Measurements from ENCODE around the gene BIN1. TPM values are rescaled to one million over a fixed set of nuclear protein-coding genes. Genes with fewer than 3 reads are reported as not detected.

BIN1 gene
- total RNA-seq (ENCODE audit: low replicate concordance): 49.8 and 126 TPM in 2 replicates

DNA sequence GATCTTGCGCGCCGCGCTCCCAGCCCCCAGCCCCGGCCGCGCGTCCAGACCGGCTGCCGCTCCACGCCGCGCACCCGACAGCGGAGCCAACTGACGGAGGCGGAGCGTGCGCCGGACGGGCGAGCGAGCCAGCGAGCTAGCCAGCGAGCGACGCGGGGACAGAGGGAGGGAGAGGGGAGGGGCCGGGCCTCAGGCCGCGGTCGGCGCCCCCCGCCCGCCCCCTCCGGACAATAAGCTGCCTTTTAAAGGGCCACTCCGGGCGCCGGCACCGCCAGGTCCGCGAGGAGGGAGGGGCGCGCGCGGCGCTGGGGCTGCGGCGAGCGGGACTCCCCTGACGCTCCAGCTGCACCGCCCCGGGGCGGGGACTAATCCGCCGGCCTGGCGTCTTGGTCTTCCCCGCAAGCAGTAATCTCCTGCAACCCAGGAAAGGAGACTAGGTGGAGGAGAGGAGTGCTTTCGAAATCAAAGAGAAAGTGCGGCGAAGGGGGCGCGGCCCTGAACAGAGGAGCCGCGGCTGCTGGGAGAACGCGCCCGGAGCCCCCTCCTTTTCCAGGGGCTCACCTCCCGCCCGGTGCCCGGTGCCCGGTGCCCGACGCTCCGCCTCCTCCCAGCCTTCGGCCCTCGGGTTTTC lies at the start of gene BIN1:
TSS of gene BIN1 (minus strand) at position 164 of the 631 bp plus-strand sequence. CDS start 211 bp downstream, outside the sequence.

Other genes with a start within 250 kb of the BIN1 start
- not detected in 2 replicates for gene TEX51, start 208.3 kb downstream of the BIN1 start, total RNA-seq (ENCODE audit: low replicate concordance)
- gene CYP27C1, start 113.1 kb upstream of the BIN1 start, total RNA-seq (ENCODE audit: low replicate concordance): 0.08 TPM in 1 of 2 replicates, not detected in the other
- gene ERCC3, start 187.0 kb upstream of the BIN1 start, total RNA-seq (ENCODE audit: low replicate concordance): 30.0 TPM in 2 replicates